OCI-LY1 (cell line): ENCODE data around the gene MTM1.

Experiments
- H2AFZ ChIP-seq: fragments of 200-600 bp; sonication (generic), shearing (Covaris generic); 2 replicates; pipeline ENCODE4 v1.6.0; 2014; ENCODE audit warnings: antibody characterized with exemption, mild to moderate bottlenecking, low read length
- H3F3A ChIP-seq: fragments of 200-600 bp; sonication (generic), shearing (Covaris generic); 2 replicates; pipeline ENCODE4 v1.6.0; 2014; ENCODE audit warnings: mild to moderate bottlenecking, antibody characterized with exemption, low read length, moderate library complexity; ENCODE audit not compliant: insufficient read depth
- H3K27ac ChIP-seq: fragments of 200-600 bp; sonication (generic); 2 replicates; pipeline ENCODE4 v1.5.1; 2014; ENCODE audit warnings: low read length, mixed run types, mild to moderate bottlenecking, low read depth; ENCODE audit not compliant: poor library complexity, severe bottlenecking
- H3K27me3 ChIP-seq: fragments of 200-600 bp; sonication (generic); 2 replicates; pipeline ENCODE4 v1.6.0; 2014; ENCODE audit warnings: antibody characterized with exemption, mild to moderate bottlenecking, low read length, moderate library complexity; ENCODE audit not compliant: insufficient read depth
- H3K36me3 ChIP-seq: fragments of 200-600 bp; sonication (generic); 2 replicates; pipeline ENCODE4 v1.6.1; 2014; ENCODE audit warnings: mild to moderate bottlenecking, antibody characterized with exemption, low read length, moderate library complexity, mixed read lengths; ENCODE audit not compliant: insufficient read depth
- H3K4me1 ChIP-seq: fragments of 200-600 bp; sonication (generic); 2 replicates; pipeline ENCODE4 v1.5.1; 2014; ENCODE audit warnings: mild to moderate bottlenecking, low read length, moderate library complexity; ENCODE audit not compliant: insufficient read depth, severe bottlenecking
- H3K4me2 ChIP-seq: fragments of 200-600 bp; sonication (generic), shearing (Covaris generic); 2 replicates; pipeline ENCODE4 v1.6.1; 2014; ENCODE audit warnings: low read length
- H3K4me3 ChIP-seq: fragments of 200-600 bp; sonication (generic); 2 replicates; pipeline ENCODE4 v1.5.1; 2014; ENCODE audit warnings: low read length, low read depth, mild to moderate bottlenecking, mixed read lengths; ENCODE audit not compliant: poor library complexity, severe bottlenecking
- H3K79me2 ChIP-seq: fragments of 200-600 bp; shearing (Covaris generic); 2 replicates; pipeline ENCODE4 v1.6.1; 2016; ENCODE audit warnings: mixed run types, low read length, mixed read lengths; ENCODE audit not compliant: insufficient read depth
- H3K9ac ChIP-seq: fragments of 200-600 bp; sonication (generic), shearing (Covaris generic); 2 replicates; pipeline ENCODE4 v1.6.1; 2014; ENCODE audit warnings: mild to moderate bottlenecking, low read length, mixed read lengths
- H3K9me2 ChIP-seq: fragments of 200-600 bp; sonication (generic), shearing (Covaris generic); 2 replicates; pipeline ENCODE4 v1.6.1; 2014; ENCODE audit warnings: low read depth, mild to moderate bottlenecking, low read length, mixed read lengths
- H3K9me3 ChIP-seq: fragments of 200-600 bp; shearing (Covaris generic); 2 replicates; pipeline ENCODE4 v1.6.1; 2014; ENCODE audit warnings: low read length, mixed read lengths
- H4K20me1 ChIP-seq: fragments of 200-600 bp; sonication (generic), shearing (Covaris generic); 2 replicates; pipeline ENCODE4 v1.6.0; 2016; ENCODE audit warnings: mild to moderate bottlenecking, low read length; ENCODE audit not compliant: insufficient read depth
- EZH2 ChIP-seq: fragments of 200-600 bp; sonication (generic), shearing (Covaris generic); IDR thresholded peaks from 2 replicates; pipeline ENCODE4 v1.8.0; 2017; ENCODE audit warnings: borderline replicate concordance, mixed run types, mild to moderate bottlenecking, antibody characterized with exemption, low read length, moderate library complexity, mixed read lengths
- TF ChIP-seq, protein P1 (sequence below): fragments of 200-600 bp; sonication (generic), shearing (Covaris generic); IDR thresholded peaks from 2 replicates; pipeline ENCODE4 v1.5.1; 2017; ENCODE audit warnings: mild to moderate bottlenecking, antibody characterized with exemption, low read length, moderate library complexity, mixed read lengths

MTM1 gene

DNA sequence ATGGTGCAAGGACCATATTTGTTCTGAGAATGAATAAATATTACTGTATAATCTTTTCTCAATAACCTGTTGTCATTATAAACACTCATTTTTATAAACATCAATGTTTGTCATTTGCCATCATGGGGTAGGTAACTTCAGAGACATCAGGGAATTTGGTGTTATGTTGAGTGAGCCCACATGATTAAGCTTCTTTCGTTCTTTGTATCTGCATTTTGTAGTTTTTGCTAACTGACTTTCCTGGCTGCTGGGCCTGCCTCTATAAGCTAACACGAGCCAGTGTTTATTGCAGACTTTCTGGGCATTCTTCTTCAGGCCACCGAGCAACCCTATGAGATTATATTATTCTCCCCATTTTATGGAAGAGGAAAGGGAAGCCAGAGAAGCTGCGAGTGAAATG lies 76.0 kb downstream of the MTM1 start:
- no peaks in the 10 kb centered on the region for H3K9me3 ChIP-seq
- H2AFZ ChIP-seq = no peak overlapping the region
- no peak overlapping the region for H3K4me2 ChIP-seq

DNA sequence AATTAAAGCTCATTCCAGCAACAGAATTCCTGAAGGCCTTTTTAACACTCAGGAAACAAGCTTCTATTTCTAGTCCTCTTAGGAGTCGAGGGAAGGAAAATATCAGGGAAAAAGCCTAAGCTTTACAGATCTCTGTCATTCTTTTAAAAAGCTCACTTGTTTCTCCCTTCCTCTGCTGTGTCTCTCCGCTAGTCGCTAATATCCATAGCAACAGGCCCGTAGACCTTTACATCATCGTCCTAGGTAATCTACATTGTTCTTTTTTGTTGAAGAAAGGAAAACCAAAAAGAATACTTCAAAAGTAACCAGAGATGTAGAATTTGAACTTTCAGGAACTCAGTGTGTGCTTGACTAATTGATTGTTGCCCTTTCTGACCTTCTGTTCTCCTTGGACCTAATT lies 78.9 kb downstream of the MTM1 start:
- Histone ChIP-seq H3K4me1 (no peaks in the 10 kb centered on the region), H3K36me3 (no peaks in the 10 kb centered on the region), H3K9ac (no peak overlapping the region), H3K9me2 (no peaks in the 10 kb centered on the region), H3K27me3 (no peaks in the 10 kb centered on the region), H3K4me3 (no peak overlapping the region), H3K9me3 (no peaks in the 10 kb centered on the region), H3K4me2 (no peak overlapping the region), H3F3A (no peaks in the 10 kb centered on the region), H4K20me1 (no peaks in the 10 kb centered on the region), H3K79me2 (no peaks in the 10 kb centered on the region), H2AFZ (no peak overlapping the region), H3K27ac (no peak overlapping the region)
- TF ChIP-seq EZH2 = no peak
- TF ChIP-seq, protein P1, sequence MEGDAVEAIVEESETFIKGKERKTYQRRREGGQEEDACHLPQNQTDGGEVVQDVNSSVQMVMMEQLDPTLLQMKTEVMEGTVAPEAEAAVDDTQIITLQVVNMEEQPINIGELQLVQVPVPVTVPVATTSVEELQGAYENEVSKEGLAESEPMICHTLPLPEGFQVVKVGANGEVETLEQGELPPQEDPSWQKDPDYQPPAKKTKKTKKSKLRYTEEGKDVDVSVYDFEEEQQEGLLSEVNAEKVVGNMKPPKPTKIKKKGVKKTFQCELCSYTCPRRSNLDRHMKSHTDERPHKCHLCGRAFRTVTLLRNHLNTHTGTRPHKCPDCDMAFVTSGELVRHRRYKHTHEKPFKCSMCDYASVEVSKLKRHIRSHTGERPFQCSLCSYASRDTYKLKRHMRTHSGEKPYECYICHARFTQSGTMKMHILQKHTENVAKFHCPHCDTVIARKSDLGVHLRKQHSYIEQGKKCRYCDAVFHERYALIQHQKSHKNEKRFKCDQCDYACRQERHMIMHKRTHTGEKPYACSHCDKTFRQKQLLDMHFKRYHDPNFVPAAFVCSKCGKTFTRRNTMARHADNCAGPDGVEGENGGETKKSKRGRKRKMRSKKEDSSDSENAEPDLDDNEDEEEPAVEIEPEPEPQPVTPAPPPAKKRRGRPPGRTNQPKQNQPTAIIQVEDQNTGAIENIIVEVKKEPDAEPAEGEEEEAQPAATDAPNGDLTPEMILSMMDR = no peak

More for the DNA sequence above, 76.0 kb downstream of the MTM1 start:
- no peak overlapping the region for H3K27ac ChIP-seq
- no peaks in the 10 kb centered on the region for H3K27me3 ChIP-seq
- H4K20me1 ChIP-seq = no peaks in the 10 kb centered on the region
- no peak overlapping the region for H3K9ac ChIP-seq
- H3F3A ChIP-seq = no peaks in the 10 kb centered on the region
- TF ChIP-seq, protein P1 = no peak
- no peak for TF ChIP-seq EZH2
- H3K36me3 ChIP-seq = no peaks in the 10 kb centered on the region
- H3K4me1 ChIP-seq = no peaks in the 10 kb centered on the region
- no peaks in the 10 kb centered on the region for H3K9me2 ChIP-seq
- no peak overlapping the region for H3K4me3 ChIP-seq
- H3K79me2 ChIP-seq = no peaks in the 10 kb centered on the region

DNA sequence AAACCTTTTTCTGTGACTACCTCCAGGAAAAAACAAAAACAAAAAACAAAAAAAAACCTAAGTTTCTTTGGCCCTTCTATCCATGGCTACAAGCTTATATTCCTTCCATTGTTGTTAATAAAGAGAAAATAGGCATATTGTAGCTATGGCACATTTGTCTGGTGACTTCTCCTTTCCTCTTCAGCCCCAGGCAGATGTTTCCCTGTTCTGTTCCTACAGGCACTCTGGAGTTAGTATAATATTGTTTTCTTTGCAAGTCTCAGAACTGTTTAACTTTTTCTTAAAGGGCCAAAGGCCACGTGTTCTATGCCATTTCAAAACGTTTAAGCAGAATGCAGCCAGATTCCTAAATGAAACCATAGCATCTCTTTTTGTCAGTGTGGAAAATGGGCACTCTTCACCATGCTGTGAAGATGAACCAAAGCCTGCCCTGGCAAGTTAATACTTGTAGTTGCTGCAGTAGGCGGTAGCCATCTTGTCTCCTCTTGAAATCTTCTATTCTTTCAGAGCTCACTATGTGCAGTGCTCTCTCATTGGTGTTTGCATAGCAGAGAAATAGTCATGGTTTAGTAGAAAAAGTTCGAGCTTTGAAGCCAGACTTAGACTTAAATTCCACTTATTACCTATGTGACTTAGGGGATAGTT lies 80.0 kb downstream of the MTM1 start:
- H3K4me2 ChIP-seq = no peak overlapping the region
- no peaks in the 10 kb centered on the region for H3F3A ChIP-seq
- no peaks in the 10 kb centered on the region for H3K79me2 ChIP-seq
- no peak overlapping the region for H3K27ac ChIP-seq
- H3K9ac ChIP-seq = no peak overlapping the region
- H3K27me3 ChIP-seq = no peaks in the 10 kb centered on the region
- no peaks in the 10 kb centered on the region for H4K20me1 ChIP-seq
- H3K9me3 ChIP-seq = no peaks in the 10 kb centered on the region
- H3K9me2 ChIP-seq = no peaks in the 10 kb centered on the region
- no peak overlapping the region for H3K4me3 ChIP-seq
- no peak for TF ChIP-seq EZH2
- TF ChIP-seq, protein P1 = no peak
- no peaks in the 10 kb centered on the region for H3K36me3 ChIP-seq
- no peaks in the 10 kb centered on the region for H3K4me1 ChIP-seq
- no peak overlapping the region for H2AFZ ChIP-seq
